Spleen (tissue), 7 donors: ENCODE measurements around the gene SLC16A14.

ENCODE experiments used
- POLR2AphosphoS5 ChIP-seq, 3 donors: sonication (generic); formaldehyde crosslinking; IDR thresholded peaks; one replicate each; pipeline ENCODE4 v1.5.1; 2017; ENCODE audit warnings: antibody characterized with exemption in 3 of 3
- TF ChIP-seq, protein P1 (sequence below), 11 experiments: fragments of 200-600 bp in 7 of 11; fragments of 450-650 bp in 4 of 11; sonication (generic) in 4 of 11; IDR thresholded peaks in 8 of 11; conservative IDR thresholded peaks in 3 of 11; 1 replicate in 7 of 11; 2 replicates in 4 of 11; pipeline versions ENCODE4 v1.4.0 to v1.8.0; 2016 to 2021; ENCODE audit warnings: antibody characterized with exemption in 11 of 11, inconsistent platforms in 4 of 11, mild to moderate bottlenecking in 1 of 11
- donor health status: DM: no; HTN: no; CAD: no; lungs with moderate emphysema.
- donor health status: DM: no; HTN: no; CAD: no.
- donor health status: DM: no; HTN: no; CAD: no.

DNA sequence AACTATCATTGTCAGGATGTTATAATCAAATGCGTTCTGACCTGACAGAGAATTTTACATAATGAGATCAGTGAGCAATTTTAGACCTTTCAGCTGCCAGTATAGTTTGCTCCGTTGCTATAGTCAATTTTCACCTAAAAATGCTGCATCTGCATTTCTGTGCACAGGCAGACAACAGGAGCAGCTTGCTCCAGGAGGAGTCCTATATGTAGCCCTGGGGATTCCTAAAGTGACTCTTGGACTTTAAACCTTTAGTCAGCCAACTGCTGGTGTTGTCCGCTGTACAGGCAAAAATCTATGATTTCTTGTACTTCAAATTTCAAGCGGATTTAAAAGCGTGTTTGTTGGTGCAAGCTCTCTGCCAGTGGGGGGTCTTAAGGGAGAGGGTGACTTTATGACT lies 25.7 kb downstream of the SLC16A14 start:
- TF ChIP-seq, protein P1, sequence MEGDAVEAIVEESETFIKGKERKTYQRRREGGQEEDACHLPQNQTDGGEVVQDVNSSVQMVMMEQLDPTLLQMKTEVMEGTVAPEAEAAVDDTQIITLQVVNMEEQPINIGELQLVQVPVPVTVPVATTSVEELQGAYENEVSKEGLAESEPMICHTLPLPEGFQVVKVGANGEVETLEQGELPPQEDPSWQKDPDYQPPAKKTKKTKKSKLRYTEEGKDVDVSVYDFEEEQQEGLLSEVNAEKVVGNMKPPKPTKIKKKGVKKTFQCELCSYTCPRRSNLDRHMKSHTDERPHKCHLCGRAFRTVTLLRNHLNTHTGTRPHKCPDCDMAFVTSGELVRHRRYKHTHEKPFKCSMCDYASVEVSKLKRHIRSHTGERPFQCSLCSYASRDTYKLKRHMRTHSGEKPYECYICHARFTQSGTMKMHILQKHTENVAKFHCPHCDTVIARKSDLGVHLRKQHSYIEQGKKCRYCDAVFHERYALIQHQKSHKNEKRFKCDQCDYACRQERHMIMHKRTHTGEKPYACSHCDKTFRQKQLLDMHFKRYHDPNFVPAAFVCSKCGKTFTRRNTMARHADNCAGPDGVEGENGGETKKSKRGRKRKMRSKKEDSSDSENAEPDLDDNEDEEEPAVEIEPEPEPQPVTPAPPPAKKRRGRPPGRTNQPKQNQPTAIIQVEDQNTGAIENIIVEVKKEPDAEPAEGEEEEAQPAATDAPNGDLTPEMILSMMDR (IDR thresholded peaks at IDR 0.05 in 8 of 11, conservative IDR thresholded peaks at IDR 0.05 in 3 of 11), result no peak
- TF ChIP-seq POLR2AphosphoS5 (IDR thresholded peaks at IDR 0.05), result no peak
